IMR-90 (cell line): Measurements from ENCODE around the gene PCSK6.

Experiments
- CTCF ChIP-seq: conservative IDR thresholded peaks from 2 replicates; pipeline ENCODE4 v1.5.1; 2012; ENCODE audit warnings: mild to moderate bottlenecking, low read depth, low read length, improper control_type of control experiment
- RFX5 ChIP-seq: IDR thresholded peaks from 2 replicates; pipeline ENCODE4 v1.8.0; 2012; ENCODE audit warnings: low read depth, mild to moderate bottlenecking, low read length, moderate library complexity
- SMC3 ChIP-seq: fragments of 150-350 bp; IDR thresholded peaks from 2 replicates; pipeline ENCODE4 v1.6.1; 2016; ENCODE audit warnings: low read depth, mild to moderate bottlenecking, antibody characterized with exemption, low read length, moderate library complexity
- USF2 ChIP-seq: fragments of 150-350 bp; IDR thresholded peaks from 2 replicates; pipeline ENCODE4 v1.6.1; 2017; ENCODE audit warnings: mild to moderate bottlenecking, antibody characterized with exemption, low read length, low read depth

GRCh38 chr15:101447168-101447533 lies 42.4 kb downstream of the PCSK6 start:
- no peak for TF ChIP-seq SMC3
- no peak for TF ChIP-seq USF2
- TF ChIP-seq CTCF: no peak
- no peak for TF ChIP-seq RFX5
